Activated naive CD8-positive, alpha-beta T cell treated with anti-CD3 and anti-CD28 coated beads, Interleukin-2, amount 50 U/mL, for 16 hours (primary cell): ENCODE results near the gene GSTO1.

Experiments used
- DNase-seq: peaks from one replicate; pipeline ENCODE4 v3.0.0-alpha.2; 2020; ENCODE audit warnings: low read depth, low spot score

GSTO1 gene

GRCh38 chr10:104303594-104304355 lies 49.1 kb downstream of the GSTO1 start:
- DNase-seq: no peak

GRCh38 chr10:104304356-104304745 lies 49.7 kb downstream of the GSTO1 start:
- DNase-seq: no peak

GRCh38 chr10:104304927-104305326 lies 50.2 kb downstream of the GSTO1 start:
- no peak for DNase-seq

- DNase-seq: no peak
These were observed 52.2 kb downstream of the GSTO1 start for GRCh38 chr10:104306897-104307296.

- no peak for DNase-seq
These were observed 53.1 kb downstream of the GSTO1 start for GRCh38 chr10:104307576-104308438.

GRCh38 chr10:104308439-104308903 lies 53.8 kb downstream of the GSTO1 start:
- peak; percentile 7 for DNase-seq

GRCh38 chr10:104309980-104310978 lies 55.6 kb downstream of the GSTO1 start:
- DNase-seq: no peak

- no peak for DNase-seq
These were observed 56.6 kb downstream of the GSTO1 start for GRCh38 chr10:104311184-104311720.

- DNase-seq: no peak
These were observed 60.1 kb downstream of the GSTO1 start for GRCh38 chr10:104314591-104315485.

GRCh38 chr10:104315486-104315921 lies 60.8 kb downstream of the GSTO1 start:
- no peak for DNase-seq

- no peak for DNase-seq
These were observed 61.8 kb downstream of the GSTO1 start for GRCh38 chr10:104316321-104317099.
